HG02678 (cell line): ENCODE measurements around the gene PERM1.
"Not testable (repeated sequence)": the region's sequence is repeated elsewhere in the genome, so short reads cannot be mapped to it uniquely, and the experiment has no call there.

Experiments used
- ATAC-seq: cut with Tn5 transposase; IDR thresholded peaks from one replicate; pipeline ENCODE4 v1.9.1; 2021; ENCODE audit warnings: mild to moderate bottlenecking, moderate library complexity; ENCODE audit not compliant: unreplicated experiment

Gene PERM1

DNA sequence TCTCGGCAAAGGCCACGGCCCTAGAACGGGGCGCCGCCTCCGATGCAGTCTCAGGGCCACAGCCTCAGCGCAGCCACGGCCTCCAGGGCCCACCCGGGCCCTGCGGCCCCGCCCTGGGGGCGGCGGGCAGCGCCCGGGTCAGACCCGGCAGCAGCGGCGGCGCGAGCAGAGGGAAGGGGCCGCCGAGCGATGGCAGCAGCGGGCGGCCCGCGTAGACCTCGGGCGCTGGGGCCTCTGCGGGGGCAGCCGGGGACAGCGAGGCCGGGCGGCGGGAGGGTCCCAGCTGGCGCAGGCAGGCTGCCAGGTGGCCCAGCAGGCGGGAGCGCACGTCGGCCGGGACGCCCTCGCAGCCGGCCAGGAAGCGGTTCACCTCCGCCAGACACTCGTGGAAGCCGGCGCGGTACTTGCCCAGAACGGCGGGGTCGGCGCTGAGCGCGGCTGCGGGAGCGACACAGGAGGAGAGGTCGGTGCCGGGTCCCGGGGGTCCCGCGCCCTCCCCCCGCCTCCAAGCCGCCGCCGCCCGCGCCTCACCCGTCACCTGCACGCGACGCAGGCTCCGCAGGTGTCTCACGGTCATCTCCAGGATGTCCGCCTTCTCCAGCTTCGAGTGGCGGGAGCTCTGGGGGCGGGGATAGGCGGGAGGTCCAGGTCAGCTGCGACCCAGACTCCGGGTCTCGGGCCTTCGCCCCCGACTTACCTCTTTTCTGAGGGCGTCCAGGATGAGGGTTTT, 17.3 kb upstream of the PERM1 start:
- no peak for ATAC-seq

DNA sequence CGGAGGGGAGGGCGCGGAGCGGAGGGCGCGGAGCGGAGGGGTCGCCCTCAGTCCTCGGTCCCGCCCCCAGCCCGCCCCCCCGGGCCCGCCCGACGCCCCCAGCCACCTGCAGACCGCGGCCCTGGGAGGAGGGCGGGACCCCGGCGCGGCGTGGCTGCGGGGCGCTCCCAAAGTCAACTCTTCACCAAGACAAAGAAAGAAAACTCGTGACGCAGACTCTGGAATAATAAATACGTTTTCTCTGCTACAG, 16.8 kb upstream of the PERM1 start:
- no peak for ATAC-seq

DNA sequence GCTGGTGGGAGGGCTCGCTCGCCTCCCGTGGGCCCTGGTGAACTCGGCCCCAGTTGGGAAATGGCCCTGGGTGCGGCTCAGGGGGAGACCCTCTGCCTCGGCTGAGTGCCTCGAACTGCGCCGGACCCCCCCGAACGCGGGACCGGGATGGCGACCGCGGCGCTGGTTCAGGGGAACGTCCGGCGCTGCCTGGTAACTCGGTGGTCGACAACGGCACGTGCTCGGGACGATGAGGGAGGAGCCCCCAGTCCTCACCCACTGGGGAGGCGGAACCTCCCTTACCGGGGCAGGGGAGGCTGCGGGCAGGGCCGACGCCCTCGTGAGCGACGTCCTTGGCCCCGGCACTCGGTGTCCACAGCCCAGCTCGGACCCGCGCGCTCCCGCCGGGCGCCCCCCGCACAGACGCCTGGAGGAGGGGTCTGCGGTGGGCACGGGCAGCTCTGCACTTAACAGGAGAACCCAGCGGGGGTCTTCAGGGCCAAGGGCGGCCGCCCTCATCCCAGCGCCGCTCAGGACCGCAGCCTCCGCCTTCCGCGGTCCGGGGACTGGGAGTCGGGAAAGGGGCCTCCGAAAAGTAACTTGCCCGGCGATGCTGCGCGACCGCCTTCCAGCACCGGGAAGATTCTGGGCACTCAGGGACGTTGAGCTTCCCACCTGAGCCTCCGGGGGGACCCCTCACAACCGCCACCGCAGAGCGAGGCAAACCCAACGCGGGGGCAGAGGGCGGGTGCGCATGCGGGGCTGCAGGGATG, 16.3 kb upstream of the PERM1 start:
- no peak for ATAC-seq

DNA sequence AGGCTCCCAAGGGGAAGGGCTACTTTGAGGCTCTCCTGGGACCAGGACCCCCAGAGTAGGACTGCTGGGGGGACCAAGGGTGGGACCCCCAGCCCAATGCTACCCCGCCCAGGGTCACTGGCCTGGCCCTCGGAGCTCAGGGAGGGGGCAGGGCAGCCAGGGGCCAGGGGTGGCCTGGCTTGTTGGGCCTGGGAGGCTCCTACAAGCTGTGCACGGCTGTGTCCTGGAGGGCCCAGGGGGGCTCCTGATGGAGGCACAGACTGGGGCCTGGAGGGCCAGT, 15.8 kb upstream of the PERM1 start:
- ATAC-seq: no peak

DNA sequence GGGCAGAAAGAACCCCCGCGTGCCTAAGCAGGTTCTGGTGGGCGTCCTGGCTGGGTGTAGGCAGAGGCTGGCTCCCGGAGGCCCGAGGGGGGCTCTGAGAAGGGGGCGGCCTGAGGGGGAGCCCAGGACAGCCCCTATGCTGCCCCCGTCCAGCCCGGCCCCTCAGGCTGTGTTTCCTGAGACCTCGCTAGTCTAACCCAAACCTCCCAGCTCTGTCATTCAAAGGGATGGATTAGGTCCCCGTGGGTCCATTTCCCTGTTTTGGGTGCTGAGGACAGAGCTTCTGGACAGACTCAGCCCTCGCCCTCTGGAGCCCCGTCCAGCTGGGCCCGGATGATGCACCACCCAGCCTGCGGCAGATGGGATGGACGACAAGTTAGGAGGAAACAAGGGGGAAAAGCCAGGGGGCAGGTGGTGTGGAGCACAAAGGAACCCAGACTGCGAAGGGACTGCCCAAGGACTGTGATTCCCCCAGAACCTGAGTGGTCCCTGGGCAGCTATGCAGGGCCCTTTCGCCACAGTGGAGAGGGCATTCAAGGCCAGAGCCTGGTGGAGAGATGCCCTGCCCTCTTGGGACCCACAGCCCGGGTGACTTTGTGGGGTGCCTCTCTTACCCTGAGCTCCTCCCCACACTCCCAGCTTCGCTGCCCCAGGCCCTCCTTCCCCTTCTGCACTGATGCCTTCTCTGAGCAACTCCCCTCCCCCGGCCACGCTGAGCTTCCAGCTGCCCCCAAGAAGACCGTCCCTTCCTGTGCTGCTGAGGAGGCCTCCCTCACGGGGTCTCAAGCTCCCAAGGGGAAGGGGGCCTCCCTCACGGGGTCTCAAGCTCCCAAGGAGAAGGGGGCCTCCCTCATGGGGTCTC, 15.2 kb upstream of the PERM1 start:
- ATAC-seq: no peak

DNA sequence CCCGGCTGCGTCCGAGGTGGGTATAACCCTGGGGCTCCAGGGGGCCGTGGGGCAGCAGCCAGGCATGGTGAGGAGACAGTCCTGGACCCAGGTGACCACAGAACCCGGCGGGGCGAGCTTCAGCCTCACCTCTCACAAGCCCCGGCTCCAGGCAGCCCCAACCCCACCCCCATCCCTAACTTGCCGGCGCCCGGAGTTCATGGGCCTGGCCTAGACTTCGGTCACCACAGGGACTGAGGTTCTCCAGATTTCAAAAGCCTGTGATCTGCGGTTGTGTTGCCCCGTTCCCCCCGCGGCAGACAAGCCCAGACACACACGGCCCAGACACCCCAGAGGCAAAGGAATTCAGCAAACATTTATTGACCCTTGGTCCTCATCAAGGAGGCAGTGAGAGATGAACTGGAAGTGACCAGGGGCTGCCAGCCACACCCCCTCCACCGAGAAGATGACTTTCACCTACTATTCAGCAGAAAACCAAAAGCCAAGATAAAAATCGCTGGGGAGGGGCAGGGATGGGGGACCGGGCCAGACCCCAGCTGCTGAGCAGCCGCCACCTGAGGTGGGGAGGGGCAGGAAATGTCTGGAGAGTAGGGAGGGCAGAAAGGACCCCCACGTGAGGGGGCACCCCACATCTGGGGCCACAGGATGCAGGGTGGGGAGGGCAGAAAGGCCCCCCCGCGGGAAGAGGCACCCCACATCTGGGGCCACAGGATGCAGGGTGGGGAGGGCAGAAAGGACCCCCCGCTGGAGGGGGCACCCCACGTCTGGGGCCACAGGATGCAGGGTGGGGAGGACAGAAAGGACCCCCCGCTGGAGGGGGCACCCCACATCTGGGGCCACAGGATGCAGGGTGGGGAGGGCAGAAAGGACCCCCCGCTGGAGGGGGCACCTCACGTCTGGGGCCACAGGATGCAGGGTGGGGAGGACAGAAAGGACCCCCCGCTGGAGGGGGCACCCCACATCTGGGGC, 14.1 kb upstream of the PERM1 start:
- ATAC-seq: no peak

DNA sequence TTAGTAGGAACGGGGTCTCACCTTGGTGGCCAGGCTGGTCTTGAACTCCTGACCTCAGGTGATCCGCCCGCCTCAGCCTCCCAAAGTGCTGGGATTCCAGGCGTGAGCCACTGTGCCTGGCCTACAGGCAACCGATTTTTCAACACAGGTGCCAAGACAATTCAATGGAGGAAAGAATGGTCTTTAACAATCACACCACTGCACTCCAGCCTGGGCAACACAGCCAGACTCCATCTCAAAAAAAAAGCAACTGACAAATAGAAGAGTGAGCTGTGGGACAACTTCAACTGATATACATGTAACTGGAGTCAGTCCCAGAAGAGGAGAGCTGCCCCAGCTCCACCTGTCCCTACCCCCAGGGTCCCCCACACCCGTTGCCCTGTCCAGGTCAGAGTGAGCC, 12.7 kb upstream of the PERM1 start:
- ATAC-seq: not testable (repeated sequence)

DNA sequence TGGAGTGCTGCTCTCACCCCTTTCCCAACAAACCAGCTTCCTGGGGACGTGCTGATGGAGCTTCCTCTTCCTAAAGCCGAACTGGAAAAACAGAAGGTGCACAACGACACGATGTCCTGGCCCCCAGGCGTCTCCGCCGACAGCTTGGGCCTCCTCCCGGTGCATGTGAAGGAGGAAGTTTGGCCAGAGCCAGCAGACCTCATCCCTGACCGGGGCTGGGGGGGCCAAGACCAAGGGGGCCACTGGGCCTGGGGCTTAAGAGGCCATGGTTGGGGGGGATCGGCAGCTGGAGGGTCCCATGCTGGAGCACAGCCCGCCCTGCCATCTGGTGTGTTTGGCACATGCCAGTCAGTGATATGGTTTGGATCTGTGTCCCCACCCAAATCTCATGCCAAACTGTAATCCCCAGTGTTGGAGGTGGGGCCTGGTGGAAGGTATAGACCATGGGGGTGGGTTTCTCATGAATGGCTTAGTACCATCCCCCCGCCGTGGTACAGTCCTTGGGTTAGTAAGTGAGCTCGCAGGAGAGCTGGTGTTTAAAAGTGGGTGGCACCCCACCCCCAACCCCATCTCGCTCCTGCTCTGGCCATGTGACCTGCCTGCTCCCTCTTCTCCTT, 11.6 kb upstream of the PERM1 start:
- no peak for ATAC-seq

DNA sequence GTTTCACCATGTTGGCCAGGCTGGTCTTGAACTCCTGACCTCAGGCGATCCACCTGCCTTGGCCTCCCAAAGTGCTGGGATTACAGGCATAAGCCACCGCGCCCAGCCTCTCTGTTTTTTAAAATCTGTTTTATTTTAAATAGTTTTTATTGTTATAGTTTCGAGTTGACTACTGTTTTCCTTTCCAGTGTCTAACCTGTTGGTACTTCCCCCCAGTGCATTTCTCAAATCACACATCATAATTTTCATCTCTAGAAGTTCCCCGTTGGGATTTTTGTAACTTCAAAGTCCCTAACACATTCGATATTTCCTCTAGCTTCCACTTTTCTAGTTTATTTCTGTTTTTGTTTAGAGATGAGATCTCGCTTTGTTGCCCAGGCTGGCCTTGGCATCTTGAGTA, 10.5 kb upstream of the PERM1 start:
- ATAC-seq: no peak

DNA sequence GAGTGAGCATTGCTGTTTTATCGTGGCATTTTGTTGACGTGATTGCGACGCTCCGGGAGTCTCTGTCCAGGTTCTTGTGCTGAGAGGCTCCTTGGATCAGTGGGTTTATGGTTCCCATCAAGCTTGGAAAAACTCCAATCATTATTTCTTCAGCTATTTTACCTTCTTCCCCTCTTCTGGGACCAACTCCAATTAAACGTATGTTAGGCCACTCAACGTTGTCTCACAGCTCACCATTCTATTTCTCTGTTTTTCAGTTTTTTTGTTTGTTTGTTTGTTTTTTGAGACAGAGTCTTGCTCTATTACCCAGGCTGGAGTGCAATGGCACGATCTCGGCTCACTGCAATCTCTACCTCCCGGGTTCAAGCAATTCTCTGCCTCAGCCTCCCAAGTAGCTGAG, 10.0 kb upstream of the PERM1 start:
- no peak for ATAC-seq

DNA sequence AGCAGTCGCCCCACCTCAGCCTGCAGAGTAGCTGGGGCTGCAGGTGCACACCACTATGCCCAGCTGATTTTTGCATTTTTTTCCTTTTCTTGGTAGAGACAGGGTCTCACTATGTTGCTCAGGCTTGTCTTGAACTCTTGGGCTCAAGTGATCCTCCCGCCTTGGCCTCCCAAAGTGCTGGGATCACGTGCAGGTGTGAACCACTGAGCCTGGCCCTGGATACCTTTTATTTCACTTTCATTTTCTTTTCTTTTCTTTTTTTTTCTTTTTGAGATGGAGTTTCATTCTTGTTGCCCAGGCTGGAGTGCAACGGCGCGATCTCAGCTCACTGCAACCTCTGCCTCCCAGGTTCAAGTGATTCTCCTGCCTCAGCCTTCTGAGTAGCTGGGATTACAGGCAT, 9.4 kb upstream of the PERM1 start:
- not testable (repeated sequence) for ATAC-seq

DNA sequence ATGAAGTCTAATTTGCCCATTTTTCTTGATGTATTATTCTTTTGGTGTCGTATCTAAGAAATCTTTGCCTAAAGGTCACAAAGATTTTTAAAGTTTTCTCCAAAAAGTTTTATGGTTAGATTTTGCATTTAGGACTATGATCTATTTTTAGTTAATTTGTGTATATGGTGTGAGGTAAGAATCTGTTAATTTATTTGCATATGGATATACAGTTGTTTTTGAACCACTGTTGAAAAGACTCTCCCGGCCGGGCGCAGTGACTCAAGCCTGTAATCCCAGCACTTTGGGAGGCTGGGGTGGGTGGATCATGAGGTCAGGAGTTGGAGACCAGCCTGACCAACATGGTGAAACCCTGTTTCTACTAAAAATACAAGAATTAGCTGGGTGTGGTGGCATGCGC, 6.2 kb upstream of the PERM1 start:
- not testable (repeated sequence) for ATAC-seq

DNA sequence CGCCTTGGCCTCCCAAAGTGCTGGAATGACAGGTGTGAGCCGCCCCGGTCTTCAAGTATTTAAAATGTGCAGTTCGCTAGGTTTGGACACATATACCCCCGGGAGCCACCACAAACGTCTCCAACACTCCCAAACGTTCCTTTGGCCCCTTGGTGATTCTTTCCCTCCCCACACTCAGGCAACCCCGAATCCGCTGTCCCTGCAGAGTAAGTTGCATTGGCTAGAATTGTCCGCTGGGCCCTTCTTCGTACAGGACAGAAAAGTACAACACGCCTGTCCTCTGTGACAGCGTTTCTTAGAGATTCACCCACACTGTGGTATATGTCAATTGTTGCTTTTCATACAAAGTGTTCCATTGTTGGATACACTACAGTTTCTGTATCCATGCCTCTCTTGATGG, 3.2 kb upstream of the PERM1 start:
- ATAC-seq: no peak

DNA sequence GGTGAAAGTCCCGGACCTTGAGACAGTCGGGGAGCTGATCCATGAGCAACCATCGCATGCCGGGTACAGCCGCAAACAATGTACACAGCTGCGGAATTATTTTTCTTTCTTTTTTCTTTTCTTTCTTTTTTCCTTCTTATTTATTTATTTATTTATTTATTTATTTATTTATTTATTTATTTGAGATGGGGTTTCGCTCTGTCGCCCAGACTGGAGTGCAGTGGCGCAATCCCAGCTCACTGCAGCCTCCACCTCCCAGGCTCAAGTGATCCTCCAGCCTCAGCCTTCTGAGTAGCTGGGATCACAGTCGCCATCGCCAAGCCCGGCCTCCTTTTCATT, 2.6 kb upstream of the PERM1 start:
- no peak for ATAC-seq

DNA sequence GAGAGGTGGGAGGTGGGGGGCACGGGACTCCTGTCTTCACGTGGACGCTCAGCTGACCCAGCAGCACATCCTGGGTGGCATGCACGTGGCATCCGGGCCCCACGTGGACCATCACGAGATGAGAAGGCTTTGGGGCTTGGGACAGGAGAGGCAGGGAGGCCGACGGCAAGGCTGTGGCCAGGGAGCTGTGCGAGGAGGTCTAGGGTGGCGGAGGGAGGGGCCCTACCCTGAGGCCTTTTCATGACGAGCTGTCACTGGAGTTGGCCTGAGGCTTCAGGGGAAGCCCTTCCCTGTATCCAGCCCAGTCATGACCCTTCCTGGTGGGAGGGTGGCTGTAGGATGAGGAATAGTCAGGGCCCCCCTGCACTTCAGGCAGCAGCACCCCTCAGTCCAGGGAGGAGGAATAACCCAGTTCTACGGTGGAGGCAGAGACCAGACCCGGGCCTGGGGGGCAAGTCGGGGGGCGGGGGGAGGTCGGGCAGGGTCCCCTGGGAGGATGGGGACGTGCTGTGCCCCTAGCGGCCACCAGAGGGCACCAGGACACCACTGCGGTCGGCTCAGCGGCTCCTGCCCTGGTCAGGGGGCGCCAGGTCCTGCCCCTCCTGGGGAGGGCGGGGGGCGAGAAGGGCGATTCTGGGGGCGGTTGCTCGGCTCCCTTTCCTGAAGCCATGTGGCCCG, 2.0 kb upstream of the PERM1 start:
- ATAC-seq: no peak

DNA sequence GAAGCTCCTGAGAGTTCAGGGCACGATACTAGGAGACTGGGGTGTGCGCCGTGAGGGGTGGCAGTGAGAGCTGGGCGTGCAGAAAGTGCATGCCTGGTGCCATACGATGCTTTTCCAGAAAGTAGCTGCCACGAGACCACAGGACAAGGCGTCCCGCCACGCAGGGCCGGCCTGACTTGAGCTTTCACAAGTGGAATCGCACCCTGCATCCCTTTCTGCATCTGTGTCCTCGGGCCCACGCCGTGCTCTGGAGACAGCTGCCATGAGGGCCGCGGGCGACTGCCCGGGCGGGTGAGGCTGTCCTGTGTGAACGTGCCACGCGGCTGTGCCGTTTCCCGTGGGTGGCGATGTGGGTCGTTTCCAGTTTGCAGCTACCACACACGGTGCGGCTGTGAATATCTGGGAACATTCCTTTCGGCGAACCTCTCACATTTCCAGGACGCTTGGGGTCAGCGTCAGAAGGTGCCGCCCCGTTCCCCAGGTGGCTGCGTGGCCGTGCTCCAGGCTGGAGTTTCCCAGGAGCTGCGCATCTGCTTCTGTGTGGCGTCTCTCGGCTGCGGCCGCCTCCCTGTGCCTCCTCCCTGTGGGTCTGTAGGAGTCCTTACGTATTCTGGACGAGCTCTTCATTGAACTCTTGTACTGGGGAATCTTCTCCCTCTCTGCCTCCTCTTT, 1.0 kb upstream of the PERM1 start:
- no peak for ATAC-seq

DNA sequence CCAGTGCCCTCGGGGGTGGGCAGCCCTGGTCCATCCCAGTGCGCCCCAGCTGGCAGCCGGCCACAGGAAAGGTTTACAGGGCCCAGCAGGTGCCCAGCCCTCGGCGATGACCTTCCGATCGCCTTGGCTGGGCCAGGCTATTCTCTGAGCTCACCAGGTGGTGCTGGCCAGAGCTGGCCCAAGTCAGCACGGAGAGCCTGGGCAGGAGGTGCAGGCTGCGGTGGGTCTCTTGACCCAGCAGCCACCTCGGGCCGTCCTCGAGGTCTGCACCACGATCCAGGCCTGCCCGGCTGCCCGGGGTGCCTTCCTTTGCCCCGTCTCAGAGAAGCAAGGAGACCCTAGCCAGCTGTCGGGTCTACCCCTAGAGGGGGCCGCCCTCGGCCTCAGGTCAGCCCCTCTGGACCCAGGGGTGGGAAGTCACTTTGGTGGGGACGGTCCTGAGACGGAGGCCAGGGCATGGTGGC, 370 bp downstream of the PERM1 start:
- no peak for ATAC-seq

DNA sequence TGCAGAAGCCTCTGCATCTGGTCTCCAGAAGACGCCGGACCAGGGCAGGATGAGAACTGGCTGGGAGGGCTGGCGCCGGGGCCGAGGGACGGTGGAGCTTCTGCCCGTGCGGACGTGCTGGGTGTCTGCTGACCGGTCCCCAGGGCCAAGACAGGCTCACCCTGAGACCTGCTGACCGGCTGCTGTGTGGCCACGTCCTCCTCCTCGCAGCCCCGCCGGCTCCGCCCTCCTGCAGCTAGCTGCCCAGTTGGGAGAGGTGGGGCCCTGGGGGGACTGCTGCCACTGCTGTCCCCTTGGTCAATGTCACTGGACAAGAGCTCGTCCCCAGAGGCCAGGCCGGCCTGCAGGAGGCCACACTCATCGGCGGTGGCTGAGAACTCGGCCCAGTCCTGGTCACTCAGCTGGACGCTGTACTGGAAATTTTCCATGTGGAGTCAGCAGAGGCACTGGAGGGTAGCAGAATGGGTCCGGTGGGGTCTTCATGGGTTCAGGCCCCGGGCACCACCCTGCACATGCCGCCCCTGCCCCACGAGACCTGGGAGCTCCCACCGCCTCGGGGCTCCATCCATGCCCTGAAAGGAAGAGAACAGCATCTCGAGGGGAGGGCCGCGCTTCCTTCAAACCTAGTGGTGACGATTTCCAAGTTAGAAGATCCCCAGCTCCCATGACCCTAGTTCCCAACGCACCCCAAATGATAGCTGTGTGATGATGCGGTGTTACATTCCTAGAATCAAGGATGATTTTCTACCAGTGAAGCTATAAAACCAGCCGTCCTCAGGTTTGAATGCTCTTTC, 1.1 kb downstream of the PERM1 start:
- no peak for ATAC-seq

DNA sequence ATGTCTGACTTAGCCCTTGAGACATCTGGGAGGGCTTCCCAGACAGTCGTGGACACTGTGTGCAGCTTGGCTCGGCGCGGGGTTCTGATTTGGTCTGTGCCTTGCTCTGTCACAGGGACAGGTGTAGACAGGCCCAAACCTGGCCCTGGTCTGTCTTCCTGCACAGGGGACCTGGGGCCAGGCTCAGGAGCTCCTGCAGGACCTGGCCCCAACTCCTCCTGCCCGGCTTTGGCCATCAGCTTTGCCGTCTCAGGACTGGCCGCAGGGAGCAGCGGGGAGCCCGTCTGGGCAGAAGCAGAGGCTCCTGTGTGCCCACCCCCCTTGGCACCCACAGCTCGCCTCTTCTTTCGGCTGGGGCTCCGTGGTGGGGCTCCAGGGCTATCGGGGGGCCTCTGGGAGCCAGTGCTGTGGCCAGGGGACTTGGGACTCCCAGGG, 1.7 kb downstream of the PERM1 start:
- no peak for ATAC-seq
